DMS 273 treated with DMSO at 0.1 percent for 48 hours (cell line): ENCODE measurements around the gene HTR1E.
A peak's percentile ranks its signal among the peaks of the same experiment; 100 is the strongest.
"Not testable (repeated sequence)": the region's sequence is repeated elsewhere in the genome, so short reads cannot be mapped to it uniquely, and the experiment has no call there.

Experiments used
- DNase-seq: peaks from one replicate; lab custom pipeline; 2025; lab: John Stamatoyannopoulos, UW

HTR1E gene

GRCh38 chr6:86973088-86973487, 35.8 kb downstream of the HTR1E start:
- DNase-seq = no peak

DNA sequence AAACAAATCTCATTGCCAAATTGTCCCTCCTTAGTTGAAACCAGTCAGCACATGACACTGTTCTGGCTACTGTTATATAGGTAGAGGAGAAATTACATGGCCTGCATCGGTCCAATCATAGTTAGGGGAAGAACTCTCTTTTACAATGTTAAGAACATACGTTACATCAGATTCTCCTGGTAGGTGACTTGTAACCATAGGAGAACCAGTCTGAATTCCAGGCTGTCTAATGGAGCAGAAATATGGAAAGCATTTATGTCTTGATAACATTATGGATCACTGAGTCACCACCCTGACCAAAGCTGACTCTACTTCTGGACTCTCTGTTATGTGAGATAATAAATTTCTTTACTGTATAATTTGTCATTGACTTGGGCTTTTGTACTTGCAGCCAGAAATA, 40.9 kb downstream of the HTR1E start:
- no peak for DNase-seq

DNA sequence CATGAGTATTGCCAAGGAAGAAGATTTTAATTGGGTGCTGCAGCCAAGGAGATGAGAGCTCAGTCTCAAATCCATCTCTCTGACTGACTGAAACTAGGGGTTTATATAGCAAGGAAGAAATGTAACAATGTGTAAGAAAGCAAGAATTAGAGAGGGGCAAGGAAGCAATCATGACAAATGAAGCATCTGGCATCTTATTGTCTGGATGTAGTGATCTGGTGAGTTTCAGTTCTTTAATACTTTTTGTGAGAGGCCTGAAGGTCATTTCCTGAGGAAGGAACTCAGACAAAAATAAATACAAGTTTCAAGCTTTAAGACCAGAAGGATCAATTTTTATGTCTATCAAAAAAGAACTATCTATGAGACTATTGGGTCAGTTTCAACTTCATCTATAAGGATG, 64.2 kb downstream of the HTR1E start:
- DNase-seq = no peak

- not testable (repeated sequence) for DNase-seq
Observed at GRCh38 chr6:87002391-87002790, 65.1 kb downstream of the HTR1E start.

DNA sequence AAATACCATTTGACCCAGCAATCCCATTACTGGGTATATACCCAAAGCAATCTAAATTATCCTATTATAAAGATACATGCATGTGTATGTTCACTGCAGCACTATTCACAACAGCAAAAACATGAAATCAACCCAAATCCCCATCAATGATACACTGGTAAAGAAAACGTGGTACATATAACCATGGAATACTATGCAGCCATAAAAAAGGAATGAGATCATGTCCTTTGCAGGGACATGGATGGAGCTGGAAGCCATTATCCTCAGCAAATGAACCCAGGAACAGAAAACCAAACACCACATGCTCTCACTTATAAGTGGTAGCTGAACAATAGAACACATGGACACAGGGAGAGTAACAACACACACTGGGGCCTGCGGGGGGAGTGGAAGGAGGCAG, 69.2 kb downstream of the HTR1E start:
- DNase-seq = not testable (repeated sequence)

DNA sequence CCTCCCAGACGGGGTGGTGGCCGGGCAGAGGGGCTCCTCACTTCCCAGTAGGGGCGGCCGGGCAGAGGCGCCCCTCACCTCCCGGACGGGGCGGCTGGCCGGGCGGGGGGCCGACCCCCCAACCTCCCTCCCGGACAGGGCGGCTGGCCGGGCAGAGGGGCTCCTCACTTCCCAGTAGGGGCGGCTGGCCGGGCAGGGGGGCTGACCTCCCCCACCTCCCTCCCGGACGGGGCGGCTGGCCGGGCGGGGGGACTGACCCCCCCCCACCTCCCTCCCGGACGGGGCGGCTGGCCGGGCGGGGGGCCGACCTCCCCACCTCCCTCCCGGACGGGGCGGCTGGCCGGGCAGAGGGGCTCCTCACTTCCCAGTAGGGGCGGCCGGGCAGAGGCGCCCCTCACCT, 72.3 kb downstream of the HTR1E start:
- not testable (repeated sequence) for DNase-seq

DNA sequence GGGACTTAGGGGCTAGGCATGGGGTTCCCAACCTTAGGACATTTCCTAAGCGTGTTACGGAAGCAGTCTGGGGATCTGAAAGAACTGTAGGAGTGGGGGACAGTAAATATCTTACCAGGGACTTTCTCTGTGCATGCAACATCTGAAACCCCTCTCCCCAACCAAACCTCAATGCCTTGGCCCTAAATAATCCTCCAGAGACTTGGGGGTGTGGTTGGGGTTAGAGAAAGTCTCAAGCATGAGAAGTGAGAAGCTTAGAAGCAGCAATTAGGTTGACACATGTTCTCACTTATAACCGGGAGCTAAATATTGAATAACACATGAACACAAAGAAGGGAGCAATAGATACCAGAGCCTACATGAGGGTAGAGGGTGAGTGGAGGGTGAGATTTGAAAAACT, 74.7 kb downstream of the HTR1E start:
- no peak for DNase-seq

- no peak for DNase-seq
Observed at GRCh38 chr6:87012743-87013142, 75.4 kb downstream of the HTR1E start.

DNA sequence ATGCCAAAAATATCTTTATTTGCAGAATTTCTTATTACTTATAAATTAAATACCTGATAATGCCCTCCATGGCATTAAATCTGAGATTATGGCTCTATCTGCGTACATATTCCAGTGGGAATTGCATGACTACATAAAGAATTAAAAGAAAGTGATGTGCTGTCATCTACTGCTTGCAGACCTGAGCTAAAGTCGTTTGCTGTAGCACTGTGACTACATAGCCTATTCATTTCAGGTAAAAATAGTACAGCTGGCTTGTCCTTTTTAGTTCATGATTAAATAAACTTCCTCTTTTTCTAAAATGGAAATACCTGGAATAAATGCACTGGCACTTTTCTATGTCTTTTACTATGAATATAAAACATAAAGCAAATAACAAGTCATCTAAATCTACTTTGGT, 79.4 kb downstream of the HTR1E start:
- no peak for DNase-seq

- DNase-seq = no peak
Observed at GRCh38 chr6:87027021-87027420, 89.7 kb downstream of the HTR1E start.

- DNase-seq = peak; percentile 37
Observed at GRCh38 chr6:87029711-87030314, 92.5 kb downstream of the HTR1E start.

GRCh38 chr6:87040729-87041128, 103.4 kb downstream of the HTR1E start:
- DNase-seq = no peak

GRCh38 chr6:87045521-87046075, 108.3 kb downstream of the HTR1E start:
- no peak for DNase-seq

- DNase-seq = no peak
Observed at GRCh38 chr6:87049779-87050178, 112.5 kb downstream of the HTR1E start.

DNA sequence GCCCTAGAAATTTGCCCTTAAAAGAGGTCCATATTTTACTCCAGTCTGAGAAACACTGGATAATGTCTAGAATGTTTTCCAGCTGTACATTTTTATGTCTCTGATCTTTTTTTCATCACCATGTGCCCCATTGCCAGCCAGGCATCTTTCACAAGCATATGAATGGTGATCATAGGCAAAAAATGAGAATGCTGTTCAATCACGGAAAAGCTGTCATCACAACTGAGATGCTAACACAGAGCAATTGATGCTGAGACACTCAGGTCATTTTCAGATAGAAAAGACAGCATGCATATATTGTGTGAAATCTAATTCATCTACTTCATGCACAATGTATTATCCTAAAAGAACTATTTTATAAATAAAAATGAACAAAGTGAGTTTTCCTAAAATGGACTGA, 116.0 kb downstream of the HTR1E start:
- no peak for DNase-seq

GRCh38 chr6:87054143-87054833, 117.0 kb downstream of the HTR1E start:
- DNase-seq = no peak

- DNase-seq = no peak
Observed at GRCh38 chr6:87059943-87060342, 122.6 kb downstream of the HTR1E start.

DNA sequence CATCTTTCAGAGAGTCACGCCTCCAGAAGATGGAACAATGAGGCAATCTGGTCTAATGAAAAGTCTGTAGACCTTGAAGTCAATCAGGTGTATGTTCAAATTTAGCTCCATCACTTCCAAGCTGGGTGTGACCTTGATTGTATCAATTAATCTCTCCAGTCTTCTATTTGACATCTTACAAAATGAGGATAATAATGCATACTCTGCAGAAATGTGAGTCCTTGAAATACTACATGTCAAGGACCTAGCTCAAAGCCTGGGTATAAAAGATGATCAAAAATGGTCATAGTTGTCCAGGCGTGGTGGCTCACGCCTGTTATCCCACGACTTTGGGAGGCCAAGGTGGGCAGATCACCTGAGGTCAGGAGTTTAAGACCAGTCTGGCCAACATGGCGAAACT, 127.8 kb downstream of the HTR1E start:
- no peak for DNase-seq
